HG03103 (cell line): ENCODE data around the gene LPP.

Experiments
- ATAC-seq: cut with Tn5 transposase; IDR thresholded peaks from one replicate; pipeline ENCODE4 v1.9.1; 2021; ENCODE audit warnings: low read depth; ENCODE audit not compliant: unreplicated experiment

Gene LPP

DNA sequence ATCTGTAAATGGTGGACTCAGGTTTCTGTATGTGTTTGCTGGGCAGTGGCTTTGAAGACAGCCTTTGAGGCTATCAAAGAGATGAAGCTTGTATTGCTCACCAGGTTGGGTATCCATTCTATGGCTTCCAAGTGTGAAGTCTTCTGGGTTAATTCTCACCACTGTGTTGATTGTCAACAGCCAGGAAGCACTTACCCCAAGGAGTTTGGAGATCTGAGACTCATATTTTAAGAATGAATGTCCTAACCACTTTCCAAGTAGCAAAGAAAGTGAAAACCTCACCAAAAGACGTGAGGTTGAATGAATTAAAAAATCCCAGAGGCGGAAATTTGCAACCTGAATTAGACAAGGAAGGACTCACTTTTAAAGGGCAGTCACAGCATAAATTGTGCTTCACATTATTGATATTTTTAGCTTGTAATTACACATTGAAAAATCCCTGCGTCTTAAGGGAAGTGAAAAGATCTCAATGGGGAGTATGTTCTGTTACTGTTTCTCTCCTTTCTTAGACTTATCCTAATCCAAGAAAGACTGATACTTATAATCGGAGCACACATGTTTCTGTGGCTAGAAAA, 713.8 kb downstream of the LPP start:
- no peak for ATAC-seq

DNA sequence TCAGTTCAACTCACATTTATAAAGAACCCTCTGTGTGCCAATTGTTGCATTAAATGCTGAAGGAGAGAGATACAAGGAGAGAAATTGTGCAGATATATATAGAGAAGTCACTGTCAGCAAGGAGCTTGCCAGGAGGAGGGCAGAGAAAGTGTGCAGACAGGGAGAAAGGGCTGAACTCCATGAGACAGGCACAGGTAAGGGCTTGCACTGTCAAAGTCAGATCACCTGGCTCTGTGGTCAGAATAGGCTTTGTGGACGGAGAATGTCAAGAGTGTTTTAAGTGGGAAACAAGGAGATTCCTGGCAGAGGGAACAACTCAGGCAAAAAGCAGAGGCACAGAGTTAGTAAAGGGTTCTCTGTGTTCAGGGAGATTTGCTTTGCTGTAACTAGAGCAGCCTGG, 714.8 kb downstream of the LPP start:
- ATAC-seq: no peak

DNA sequence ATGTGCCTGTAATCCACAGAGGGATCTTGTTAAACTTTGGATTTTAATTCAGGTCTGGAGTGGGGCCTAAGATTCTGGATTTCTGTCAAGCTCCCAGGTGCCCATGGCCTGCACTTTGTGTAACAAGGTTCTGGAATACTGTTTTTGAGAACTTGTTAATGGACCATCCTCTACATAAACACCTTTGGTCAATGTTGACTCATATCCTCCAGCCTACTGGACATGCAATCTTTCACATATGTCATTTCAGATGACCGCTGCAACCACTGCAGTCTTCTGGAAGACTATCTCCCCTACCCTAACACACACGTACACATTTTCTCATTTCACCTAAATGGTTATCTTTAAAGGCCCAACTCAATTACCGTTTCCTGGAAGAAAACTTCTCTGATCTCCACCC, 715.7 kb downstream of the LPP start:
- ATAC-seq: no peak

DNA sequence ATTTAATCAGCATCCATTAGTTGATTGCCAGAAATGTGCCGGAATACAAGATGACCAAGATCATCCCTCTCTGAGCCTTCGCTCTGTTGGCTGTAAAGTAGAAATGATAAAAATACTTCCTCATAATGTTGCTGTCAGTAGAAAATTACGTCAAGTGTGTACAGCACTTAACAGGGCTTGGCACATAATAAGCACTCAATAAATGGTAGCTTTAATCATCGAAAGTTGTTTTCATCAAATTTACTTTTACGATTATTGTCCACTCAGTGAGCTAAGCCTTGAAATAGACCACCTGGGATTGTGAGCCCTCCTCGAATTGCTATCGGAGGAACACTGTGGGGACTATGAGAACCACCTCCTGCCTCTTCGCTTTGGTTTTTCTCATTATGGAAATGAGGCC, 716.5 kb downstream of the LPP start:
- ATAC-seq: no peak

DNA sequence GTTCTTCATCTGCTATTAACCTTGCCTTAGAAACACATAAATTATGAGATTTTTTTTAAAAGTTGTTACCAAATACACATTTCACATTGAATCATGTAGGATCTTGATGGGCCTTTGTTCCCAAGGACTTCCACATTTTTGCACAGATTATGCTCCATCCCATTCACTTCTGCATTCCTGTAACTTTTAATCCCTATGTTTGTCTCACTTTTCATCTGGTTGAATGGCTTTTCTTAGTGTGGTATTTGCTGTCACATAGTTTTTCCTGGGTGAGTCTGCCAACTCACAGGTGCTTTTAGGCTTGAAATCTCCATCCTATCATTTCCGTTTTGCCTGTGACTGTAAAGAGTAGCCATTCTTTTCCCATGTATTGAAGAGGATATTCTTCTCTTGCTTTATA, 720.6 kb downstream of the LPP start:
- ATAC-seq: no peak

DNA sequence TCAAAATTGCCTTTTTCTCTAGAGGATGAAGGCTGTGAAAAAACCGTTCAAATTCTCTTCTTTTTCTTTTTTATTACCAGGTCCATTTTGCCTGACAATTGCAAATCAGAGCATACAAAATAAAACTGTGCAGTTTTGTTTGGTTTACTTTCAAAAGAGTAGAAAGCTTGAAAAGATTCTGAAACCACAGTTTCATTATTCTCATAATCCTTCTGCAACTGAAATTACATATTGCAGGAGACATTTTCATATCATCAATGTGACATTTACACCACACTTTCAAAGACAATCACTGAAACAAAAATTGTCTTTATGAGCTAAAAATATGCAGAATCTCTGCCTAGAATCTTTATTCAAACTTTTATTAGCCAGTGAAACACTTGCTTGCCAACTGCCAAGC, 721.5 kb downstream of the LPP start:
- no peak for ATAC-seq

DNA sequence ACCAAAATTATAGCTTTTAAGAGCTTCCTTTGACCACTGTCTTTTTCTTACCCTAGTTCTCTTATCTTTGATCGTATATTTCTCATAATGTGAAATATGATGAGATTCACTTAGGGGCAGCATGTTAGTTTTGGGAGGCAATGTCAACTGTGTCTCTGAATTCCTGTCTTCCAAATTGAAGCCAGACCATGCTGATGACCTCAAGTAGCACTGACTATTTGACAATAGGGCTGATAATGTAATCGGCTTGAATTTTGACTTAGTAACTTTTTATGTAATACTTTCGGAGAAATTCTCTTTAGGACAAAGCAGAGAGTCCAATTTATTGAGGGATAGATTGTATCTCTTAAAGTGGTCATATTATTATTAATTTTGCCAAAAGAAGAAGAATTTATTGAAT, 722.4 kb downstream of the LPP start:
- ATAC-seq: no peak

DNA sequence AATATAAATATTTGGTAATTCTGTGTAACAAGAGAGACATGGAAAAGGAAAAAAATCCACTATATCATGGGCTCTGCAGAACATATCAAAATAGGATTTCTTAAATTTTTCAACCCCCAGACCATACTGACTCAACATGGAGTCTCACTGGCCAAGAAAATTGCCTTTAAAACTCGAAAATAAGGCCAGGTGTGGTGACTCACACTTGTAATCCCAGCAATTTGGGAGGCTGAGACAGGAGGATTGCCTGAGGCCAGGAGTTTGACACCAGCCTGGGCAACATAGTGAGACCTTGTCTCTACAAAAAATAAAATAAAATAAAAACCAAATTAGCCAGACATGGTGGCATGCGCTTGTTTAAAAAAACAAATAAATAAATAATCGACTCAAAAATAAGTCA, 723.4 kb downstream of the LPP start:
- ATAC-seq: no peak

DNA sequence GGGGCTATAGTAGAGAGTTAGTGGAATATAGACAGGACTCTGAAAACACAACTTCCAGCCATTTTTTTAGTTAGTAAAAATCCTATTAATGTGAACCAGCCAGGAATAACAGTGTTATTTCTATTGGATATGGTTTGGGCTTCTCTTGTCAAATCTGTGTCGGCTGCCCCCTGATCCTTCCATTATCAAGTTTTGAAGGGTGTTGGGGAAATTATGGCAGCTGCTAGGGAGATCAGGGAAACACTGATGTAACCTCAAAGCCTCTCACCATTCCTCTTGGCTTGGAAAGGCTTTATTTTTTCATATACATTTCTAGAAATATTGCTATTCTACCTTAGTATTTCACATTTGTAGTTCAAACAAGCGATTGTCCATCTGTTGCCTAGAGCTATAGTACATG, 724.1 kb downstream of the LPP start:
- no peak for ATAC-seq

DNA sequence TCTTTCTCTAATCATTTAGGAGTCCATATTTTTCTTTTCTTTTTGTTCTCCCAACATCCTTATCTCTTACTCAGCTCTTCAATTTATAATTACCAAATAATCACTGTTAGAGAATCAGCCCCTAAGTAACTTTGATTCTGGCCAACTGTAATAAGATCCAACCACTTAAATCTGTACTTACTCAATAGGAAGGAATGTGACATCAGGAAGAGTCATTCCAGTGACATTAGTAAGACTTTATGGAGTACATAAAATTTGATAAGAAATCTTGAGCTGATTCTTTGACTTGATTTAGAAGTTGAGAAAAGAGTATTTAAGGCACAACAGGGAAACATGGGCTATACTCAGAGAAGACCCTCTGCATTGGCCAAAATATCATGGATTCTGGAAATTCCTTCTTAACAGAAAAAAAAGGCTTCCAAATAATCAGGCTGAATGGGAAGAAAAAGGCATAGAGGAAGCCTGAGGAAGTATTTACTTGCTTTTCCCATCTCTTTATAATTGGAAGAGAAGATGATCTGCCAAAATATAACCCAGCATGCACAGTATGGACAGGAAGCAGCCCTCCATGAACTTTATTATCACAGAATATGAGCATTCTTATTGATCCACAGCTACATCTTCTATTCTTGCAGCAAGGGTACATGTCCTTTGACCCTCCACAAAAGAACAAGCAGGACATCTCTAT, 728.1 kb downstream of the LPP start:
- ATAC-seq: no peak

DNA sequence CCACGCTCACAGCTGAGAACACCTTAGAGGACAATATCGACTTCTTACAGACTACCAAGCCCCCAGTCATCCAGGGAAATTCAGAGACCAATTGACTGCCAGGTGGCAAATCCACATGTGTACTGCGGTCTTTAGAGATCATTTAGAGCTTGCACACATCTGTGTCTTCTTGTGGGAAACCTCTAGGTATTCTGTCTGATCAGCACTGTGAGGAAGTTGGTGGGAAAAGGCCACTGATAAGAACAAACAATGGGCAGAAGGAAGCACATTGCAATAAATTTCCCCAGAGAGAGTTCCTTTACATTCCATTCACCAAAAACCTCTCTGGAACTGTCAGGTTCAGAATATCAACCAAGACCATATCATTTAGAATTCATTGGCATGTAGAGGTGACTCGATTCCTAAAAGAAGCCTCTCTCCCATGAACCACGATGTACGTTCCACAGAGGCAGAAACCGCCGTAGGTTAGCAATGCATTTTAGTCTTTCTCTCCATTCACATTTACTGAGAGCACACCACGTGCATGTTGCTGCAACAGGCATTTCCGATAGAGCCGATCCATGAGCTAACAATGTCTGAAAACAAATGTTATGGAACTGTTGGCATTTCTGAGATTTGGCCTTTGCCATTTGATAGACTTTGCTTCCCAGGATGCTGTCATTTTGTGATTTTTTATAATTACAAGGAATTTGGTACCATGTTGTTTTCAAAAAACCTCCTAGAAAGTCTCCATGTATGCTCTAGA, 730.5 kb downstream of the LPP start:
- no peak for ATAC-seq

DNA sequence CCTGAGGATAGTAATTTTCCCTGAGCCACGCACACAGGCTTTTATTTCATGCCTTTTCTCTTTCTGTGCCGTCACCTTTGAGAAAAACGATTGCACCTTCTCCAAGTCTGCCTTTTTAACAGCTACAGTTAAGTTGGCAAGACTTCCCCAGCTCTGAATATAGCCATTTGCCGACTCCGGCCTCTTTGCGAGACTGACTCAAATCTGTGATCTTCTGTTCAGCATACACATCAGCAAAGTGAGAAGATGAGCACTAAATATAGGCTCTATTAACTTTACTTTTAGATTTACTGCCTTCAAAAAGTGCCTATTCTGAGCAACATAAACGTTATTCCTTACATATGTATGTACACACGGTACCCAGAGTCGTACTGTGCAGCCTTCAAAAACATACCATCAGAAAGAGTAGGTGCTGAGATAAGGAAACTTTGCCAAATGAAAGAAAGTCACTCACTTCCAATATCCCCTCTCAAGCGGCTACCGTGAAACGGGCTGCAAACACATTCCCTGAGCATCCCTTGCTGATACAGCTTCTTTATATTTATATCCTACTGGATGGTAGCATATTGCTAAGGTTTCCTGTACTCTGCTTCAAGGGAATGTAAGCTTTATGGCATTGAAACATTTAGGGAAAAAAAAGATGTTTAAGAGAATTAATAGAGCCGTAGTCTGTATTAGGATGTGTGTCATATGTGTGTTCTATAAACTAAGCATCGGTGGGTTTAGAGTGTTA, 734.5 kb downstream of the LPP start:
- ATAC-seq: no peak

DNA sequence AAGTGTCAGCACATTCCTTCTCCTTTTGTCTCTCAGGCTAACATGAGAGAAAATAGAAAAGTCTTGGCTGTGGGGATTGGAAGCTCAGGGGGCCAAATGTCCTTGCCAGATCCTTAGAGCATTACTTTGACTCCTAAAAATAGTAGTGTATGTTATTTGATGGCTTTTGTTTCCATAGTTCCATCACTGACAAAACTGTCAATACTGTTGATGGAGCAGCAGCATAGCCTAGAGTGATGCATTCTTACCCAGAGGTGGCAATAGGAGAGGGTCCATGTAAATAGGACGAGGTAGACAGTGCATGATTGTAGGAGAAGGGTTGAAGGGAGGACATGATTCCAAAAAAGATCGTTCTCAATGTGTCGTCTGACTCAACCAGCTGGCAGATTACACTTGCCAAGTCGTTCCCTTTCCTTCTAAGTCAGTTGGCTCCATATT, 735.1 kb downstream of the LPP start:
- ATAC-seq: no peak

DNA sequence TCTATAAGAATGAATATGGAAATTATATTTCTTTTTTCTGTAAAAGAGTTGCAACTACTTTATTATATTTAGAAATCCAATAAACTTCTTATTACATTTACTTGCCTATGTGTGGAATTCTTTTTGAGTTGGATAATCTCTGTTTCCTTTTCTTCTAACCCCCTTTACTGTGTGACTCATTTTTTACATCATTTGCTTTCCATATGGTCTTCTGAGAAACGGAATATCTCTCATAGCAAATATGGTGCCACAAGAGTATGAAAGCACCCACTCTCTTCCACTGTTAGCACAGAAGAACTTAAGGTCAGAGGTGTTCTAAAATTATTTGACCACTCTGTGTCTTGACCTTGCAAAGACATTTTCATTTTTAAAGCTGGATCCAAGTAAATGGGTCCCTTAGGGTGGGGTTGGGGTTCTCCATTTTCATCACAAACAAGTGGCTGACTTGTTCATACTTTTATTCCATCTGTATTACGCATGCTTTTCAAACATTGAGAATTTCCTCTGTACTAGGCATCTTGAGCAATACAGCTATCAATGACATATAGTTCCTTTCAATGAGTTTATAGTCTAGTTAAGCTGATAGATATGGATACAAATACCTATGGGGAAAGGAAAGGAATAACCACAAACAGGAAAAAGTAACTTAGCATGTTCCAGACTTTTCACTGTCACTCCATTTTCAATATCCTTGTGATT, 736.8 kb downstream of the LPP start:
- ATAC-seq: no peak

DNA sequence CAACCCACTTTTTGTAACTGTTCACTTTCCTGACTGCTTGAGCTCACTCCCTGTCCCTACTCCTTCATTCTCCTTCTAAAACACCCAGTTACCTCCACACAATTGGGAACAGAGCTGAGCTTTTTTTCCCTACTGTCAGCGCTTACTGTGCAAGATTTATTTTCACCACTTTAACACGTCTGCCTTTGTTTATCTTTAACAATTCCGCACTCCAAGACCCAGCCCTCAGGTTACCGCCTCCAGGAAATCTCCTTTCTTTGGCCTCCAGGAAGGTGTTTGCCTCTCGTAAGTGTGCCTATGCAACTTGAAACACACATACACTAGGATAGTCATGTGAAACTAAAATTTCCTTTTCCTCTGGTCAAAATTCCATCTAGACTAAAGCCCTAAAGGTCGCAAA, 745.9 kb downstream of the LPP start:
- no peak for ATAC-seq

DNA sequence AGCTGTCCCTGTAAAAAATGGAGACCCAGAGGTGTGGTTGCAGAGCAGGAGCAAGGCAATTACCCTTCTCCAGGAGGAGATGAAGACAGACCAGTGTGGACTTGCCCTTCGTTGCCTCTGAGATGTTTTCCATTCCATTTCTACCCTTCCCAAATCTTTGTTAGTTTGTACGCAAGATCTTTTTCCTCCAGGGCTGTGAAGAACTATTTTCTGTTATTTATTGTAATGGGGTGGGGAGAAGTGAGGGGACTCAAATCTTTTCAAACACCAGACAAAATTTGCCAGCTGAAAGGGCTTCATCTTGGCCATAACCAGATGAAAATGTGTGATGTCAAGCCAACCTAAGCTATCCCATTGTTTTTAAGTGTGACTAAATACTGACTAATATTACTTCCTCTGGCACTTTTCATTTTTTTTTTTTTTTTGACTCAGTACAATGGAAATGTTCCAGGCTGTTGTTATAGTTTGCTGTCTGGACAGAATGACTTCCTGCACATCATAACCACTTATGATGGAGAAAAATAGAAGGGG, 746.5 kb downstream of the LPP start:
- no peak for ATAC-seq

DNA sequence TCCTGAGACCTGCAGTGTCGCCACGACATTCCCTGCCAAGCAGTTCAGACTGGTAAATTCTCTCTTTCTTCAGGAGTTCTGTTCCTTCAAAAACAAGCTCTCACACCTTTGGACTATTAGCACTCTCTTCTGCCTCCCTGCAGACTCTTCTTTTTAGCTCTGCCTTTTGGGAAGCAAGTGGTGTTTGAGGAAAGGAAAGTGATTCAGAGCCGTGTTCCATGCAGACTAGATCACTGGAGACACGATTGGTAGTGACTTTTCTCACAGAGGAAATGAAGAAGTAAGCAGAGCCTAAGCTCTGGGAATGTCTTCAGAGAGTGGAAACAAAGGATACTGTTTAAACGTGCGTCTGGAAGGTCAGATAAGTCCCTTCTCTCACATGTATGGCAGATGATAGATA, 747.2 kb downstream of the LPP start:
- ATAC-seq: no peak

DNA sequence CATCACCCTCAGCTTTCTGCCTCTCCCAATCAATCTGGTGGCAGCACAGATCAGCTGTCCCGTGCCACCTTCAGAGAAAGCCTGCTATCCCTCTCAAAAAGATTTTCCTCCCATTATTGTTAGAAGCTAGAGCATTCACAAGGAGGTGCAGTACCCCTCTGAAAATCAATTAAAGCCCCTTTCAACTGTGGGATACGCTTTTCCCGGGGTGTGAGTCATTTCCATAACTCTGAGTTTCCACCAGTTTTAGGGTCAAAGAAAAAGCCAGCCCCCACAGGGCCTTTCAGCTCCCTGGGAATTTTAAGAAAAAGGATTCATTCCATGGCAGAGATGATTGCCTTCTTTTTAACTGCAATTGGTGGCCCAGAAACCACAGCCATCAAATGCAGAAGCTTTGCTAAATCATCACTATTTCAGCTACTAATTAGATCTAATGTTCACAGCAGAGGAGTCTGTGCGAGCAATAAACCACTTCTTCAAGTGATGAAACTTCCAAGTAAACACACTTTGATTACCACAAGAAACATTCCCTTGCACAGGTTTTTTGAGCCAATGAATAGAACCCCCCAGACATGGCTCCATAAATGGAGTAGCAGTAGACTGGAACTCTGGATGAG, 747.8 kb downstream of the LPP start:
- no peak for ATAC-seq

DNA sequence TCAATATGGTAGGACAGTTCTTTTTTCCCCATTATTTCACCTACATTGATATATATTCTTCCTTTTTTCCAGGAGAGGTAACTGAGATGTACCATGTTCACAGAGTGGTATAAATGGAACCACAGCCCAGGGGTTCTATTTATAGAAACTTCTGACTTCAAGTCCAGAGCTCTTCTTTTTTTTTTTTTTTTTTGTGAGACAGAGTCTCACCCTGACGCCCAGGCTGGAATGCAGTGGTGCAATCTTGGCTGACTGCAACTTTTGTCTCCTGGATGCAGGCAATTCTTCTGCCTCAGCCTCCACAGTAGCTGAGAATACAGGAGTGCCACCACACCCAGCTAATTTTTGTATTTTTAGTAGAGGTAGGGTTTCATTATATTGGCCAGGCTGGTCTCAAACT, 750.7 kb downstream of the LPP start:
- no peak for ATAC-seq

DNA sequence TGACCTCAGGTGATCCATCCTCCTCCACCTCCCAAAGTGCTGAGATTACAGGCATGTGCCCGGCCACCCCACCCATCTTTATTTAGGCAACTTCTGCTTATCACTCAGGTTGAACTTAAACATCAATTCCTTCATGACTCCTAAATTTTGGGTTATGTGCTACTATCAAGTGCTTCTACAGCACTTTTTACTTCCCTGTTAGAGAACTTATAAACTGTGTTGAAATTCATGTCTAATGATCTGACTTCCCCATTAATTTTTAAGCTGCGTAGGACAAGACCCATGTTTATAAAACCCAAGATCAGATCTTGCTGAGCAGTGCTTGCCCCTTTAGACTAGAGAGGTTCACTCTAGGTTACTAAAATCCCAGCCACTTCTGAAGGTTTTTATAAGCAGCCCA, 751.6 kb downstream of the LPP start:
- ATAC-seq: no peak
